Inferior parietal cortex (tissue), 1 donor: ENCODE measurements around the gene GALR2.
"Not testable (repeated sequence)": the region's sequence is repeated elsewhere in the genome, so short reads cannot be mapped to it uniquely, and the experiment has no call there.

Source experiments
- DNase-seq: peaks from one replicate; pipeline ENCODE4 v3.0.0-alpha.2; 2016; ENCODE audit errors: extremely low spot score

The GALR2 gene

DNA sequence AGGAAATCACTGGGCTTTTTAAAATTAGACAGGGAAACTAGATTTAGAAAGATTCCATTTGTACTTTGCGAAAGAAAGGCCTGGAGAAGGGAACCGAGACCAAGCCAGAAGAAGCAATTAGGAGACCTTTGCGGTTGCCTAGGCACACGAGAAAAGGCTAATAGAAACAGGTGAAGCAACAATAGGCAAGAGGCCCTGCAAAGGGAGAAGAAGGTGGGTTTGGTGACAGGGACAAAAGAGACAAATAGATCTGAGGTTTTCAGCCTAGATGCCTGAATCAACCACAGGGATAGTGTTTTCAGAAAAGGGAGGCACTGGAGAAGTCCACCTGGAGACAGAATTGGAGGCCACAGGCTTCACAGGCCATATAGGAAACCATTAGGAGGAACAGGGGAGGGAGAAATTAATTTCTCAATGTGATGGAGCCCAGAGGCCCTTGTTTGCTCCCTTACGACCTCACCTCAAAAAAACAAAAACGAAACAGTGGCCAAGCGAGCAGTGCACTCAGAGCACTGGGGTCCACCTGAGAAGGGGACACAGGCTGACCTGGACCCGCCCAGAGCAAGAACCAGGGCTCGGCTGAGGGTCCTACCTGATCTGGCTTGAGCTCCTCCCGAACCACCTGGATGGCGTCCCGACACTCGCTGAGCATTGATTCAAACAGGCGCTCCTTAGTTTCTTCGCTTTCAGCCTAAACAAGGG, 24.6 kb upstream of the GALR2 start:
- no peak for DNase-seq

DNA sequence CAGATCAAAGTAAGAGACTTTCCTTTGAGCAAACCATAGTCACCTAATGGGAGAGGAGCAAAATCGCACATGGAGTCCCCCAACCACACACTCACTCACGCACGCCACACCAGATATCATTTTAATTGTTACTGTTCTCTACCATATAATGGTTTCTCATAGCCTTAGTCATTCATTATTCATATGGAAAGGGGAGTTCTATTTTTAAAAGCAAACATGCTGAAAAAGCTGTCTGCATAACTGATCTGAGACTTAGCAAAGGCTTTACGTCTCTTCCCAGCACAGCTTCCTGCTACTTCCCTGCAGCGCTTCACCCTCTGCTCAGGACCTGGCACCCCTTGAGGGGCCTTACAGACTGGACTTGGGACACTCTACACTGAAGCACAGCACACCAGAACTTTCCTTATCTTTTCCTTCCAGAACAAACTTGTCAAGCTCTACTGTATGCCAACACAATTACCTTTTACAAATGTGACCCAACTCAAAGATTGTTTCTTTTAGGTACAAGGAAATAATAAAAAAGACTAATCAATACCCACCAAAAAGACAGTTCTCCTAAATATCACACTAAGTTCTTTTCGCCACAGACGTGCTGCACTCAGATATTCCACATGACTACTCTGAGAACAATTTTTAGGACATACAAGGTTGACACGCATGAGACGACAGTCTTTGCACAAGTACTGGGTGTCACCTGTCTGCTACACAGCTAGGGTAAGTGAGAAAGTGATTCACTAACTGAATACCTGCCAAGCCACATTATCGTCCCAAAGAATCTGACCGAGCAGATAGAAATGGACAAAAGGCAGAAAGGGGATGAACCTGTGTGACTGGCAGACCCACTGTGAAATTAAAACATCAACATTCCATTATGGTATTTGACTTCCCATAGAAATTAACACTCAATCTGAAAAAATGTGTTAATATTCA, 23.8 kb upstream of the GALR2 start:
- no peak for DNase-seq

DNA sequence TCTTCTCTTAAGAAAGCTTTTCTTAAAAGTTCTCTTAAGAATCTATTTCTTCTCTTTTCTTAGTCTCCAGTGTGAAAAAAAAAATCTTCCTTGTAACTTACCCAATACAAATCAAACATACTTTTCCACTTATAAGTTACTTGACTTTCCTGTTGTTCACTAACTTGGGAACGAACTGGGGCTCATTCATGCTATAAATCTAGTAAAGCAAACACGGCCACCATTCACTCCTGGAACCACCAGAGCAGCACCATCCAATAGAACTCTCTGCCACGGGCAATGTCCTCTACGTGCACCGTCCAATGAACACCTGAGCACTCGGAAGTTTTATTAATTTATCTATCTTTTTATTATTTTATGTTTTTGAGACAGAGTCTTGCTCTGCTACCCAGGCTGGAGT, 23.0 kb upstream of the GALR2 start:
- DNase-seq = no peak

DNA sequence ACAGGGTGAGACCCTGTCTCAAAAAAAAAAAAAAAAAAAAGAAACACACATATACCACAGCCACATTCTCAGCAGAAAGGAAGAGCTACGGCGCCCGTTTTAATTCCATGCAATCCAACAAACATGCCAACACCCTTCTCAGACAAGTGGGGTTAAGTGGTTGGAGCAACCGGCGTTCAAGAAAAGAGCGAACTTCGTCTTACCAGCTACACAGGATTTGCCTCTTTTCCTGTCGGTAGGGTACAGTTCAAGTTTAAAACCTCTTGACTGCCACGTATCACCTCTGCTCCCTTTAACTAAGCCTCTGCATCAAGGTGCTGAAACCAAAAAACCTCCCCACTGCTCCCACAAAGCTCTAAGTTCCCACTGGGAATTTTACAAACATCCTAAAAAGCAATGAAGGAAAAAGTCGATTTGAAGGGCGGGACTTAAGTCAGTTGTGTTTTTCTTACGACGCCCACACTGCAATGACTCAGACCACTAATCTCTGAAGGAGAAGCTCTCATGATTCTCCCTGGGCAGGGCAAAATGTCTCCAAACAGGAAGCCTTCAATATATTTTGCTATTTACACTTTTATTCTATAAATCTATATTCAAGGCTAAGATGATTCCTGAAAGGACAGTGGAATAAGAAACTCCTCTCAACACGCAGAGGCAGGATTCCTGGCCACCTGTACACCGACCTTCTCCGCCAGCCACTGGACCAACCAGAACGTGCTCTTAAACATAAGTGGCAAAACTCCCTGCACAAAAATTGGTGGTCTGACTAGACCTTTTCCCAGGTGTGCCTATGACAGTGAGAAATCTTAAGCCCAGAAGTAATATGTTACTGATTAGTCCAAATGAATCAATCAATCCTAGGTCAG, 21.1 kb upstream of the GALR2 start:
- no peak for DNase-seq

DNA sequence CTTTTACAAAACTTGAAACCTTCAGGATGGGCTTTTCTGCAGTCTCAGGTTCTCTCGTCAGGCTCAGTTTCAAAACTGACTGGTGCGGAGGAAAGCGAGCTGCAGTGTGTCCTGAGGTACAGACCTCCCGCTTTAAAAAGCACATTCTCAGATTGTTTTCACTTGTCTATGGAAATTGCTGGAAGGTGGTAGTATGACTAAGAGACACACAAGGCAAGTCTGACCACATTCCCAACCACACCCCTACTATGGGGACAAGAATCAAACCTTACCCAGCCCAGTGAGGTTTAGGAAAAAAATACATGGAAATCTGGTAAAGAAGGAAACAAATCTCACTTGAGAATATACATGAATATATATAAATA, 20.5 kb upstream of the GALR2 start:
- no peak for DNase-seq

DNA sequence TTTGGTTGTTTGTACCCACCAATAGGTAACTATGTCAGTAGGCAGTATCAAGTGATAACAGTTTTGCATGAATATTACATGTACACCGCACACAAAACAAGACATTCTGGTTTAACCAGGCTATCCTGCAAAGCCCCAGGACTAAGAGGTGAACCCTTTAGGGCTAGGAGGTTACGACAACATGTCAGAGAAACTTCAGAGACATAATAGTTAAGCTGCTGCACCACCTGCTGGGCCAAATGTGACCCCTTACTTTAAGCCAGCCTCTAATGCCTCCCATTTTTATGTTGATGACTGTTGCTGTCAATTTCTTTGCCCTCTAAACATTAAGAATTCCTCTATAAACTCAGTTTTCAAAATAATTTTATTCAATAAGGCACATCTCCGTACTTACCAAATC, 17.7 kb upstream of the GALR2 start:
- DNase-seq = no peak

DNA sequence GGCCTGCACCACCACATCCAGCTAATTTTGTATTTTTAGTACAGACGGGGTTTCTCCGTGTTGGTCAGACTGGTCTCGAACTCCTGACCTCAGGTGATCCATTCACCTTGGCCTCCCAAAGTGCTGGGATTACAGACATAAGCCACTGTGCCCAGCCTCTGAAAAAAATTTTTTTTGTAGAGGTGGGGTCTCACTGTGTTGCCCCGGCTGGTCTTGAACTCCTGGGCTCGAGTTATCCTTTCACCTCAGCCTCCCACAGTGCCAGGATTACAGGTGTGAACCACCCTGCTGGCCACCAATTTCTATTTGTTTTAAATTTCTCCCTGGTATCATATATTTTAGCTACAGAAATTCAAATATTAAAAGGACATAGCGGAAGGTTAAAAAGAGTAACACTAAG, 16.3 kb upstream of the GALR2 start:
- DNase-seq = not testable (repeated sequence)

DNA sequence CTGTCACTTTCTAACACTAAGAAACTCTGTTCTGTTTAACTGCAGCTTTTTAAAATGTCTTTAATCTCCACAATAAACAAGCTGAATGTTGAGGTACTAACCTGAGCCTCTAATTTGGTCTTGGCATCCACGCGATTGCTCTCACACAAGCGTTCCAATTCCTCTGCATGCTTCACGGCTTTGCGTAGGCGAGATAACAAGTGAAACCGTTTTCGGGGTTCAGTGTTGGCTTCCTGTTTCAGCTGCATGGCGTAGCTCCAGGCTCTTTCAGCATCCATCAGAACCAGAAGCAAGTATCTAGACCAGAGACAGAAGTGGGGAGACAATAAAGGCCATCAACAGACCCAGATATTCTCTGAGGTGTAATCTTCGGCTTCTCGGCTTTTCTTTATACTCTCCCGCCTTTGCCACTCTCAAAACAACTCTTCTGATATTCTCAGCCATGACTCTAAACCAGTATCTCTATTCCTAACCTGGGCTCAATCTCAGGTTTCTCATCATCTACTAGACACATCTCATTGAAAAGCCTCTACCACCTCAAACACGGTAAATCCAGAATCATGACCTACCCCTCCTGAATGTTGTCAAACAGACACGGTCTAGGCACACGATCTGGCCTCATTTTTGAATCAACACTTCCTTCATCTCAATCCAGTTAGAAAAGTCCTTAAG, 10.6 kb upstream of the GALR2 start:
- DNase-seq = peak; percentile 20

DNA sequence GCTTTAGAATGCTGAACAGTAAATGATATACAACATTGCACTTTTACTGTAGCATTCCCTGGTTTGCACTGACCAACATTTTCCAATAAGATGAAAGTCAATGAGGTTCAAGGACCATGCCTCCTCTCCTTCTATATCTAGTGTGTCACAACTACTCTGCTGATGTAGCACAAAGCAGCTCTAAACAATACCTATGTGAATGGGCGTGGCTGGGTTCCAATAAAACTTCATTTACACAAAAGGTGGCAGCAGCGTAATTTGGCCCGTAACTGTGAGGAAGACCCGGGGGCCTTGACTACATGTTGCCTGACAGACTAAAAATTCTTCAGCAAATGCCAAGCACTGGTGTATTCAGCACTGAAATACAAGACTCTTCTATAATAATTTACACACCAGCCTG, 8.8 kb upstream of the GALR2 start:
- no peak for DNase-seq

DNA sequence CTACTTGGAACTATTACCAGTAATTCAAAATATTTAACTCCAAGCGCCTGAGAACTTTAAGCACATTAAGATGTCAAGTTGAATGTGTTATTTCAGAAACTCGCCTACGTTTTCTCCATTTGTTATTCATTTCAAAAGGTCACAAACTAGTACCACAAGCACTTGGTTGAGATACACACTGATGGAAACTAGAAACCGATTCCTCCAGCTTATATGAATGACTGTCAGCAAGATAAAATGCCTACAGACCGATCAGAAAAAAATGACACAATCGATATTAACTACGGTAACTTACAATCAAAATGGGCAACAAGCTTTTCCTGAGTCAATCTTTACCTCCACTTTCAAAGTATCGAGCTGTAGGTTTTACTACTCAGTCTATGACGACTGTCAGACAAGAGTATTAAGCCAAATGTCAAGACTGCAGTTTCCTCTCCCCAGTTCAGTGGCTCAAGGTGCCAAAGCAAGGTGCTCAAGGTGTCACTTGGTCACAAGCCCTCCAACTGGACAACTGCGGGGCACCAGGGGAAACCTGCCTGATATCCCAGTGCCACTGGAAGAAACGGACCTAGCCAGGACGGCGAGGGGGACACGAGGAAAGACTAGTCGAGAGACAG, 2.9 kb upstream of the GALR2 start:
- DNase-seq = no peak

DNA sequence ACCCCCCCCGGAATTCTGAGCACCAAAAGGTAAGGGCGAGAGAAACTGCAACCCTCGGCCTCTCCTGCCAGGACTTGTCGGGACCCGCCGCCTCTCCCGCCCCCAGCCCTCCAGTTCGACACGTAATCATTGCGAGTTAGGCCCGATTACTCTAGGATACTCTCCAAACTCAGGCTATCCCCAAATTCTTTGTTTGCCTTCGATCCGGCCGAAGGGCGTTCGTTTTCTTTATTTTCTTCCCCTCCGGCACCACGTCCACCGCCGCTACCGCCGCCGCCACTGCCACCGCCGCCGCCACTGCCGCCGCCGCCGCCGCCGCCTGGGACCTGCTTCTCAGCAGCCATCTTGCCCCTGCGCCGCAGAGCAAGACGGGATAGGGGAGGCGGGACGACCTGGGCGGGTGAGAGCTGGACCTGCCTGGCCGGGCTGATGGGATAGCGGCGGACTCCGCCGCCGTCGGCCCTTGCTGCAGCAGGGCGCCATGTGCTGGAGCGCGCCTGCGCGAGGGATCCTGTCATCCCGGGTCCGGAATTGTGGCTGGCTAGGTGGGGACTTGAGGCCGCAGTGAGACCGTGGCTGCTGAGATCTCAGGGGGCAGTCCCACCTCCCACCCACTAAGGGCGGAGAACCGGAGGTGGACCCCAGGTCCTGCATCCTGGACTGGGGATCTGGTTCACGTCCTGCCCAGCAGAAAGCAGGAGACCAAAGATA, 2.3 kb upstream of the GALR2 start, which contains the start of gene SRP68:
TSS of gene SRP68 (minus strand) at position 370 of the 711 bp plus-strand sequence. CDS start at position 344, 26 bp downstream.
- DNase-seq = peak; percentile 92

DNA sequence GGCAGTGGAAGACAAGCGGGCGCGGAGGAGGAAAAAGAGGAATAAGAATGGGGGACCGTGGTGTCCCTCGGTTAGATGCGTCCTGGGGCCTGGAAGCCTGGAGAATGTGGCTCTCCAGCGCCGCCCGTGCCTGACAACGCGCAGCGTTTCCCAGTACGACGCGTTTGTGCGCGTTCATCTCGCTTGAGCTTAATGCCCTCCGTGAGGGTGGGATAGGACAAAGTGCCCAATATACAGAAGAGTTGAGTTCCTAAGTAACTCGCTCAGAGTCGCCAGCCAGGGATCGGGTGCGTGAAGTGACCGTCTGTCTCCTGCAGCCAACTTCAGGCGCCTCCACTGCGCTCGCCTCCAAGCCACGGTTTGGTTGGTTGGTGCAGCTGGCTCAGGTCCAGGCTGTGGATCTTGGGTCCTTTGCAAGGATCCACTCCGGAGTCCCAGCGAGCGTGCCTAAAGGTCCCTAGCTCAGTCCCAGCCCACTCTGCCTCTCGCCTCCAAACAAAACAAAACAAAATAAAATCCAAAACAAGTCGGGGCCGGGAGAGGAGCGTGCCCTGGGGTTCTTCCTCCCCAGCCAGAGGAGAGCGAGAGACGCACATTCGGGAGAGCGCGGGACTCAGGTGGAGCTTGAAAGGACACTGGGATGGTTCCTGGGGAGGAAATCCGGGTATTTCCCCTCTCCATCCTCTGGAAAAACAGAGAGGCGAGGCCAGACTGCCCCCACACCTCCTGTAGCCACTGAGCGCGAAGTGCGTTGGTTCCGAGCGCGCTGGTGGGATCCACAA, 974 bp downstream of the GALR2 start:
- no peak for DNase-seq

DNA sequence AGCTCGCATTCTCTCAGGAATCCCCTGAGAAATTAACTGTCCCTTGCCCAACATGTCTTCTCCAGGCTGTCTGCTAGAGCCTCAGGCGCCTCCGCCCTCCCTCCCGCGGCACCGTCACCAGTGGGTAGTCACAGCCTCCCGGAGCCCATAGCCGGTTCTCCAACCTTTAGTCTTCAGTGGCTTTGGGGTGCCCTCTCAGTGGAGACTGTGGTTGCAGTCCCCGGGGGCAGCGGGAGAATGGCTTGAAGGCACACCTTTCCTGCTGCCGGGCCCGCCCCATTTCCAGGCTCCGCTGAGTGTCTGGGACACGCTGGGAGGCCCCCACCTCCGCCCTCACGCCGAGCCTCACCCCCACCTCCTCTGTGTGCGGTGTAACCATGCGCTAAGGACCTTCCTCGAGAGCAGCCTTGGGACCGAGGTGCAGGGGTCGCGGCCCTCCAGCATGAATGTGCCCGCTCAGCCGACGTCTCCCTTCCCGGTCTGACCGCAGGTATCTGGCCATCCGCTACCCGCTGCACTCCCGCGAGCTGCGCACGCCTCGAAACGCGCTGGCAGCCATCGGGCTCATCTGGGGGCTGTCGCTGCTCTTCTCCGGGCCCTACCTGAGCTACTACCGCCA, 1.7 kb downstream of the GALR2 start:
- no peak for DNase-seq

DNA sequence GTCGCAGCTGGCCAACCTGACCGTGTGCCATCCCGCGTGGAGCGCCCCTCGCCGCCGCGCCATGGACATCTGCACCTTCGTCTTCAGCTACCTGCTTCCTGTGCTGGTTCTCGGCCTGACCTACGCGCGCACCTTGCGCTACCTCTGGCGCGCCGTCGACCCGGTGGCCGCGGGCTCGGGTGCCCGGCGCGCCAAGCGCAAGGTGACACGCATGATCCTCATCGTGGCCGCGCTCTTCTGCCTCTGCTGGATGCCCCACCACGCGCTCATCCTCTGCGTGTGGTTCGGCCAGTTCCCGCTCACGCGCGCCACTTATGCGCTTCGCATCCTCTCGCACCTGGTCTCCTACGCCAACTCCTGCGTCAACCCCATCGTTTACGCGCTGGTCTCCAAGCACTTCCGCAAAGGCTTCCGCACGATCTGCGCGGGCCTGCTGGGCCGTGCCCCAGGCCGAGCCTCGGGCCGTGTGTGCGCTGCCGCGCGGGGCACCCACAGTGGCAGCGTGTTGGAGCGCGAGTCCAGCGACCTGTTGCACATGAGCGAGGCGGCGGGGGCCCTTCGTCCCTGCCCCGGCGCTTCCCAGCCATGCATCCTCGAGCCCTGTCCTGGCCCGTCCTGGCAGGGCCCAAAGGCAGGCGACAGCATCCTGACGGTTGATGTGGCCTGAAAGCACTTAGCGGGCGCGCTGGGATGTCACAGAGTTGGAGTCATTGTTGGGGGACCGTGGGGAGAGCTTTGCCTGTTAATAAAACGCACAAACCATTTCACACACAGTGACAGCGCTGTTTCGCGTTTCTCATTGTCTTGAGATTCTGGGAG, 2.4 kb downstream of the GALR2 start:
- no peak for DNase-seq

DNA sequence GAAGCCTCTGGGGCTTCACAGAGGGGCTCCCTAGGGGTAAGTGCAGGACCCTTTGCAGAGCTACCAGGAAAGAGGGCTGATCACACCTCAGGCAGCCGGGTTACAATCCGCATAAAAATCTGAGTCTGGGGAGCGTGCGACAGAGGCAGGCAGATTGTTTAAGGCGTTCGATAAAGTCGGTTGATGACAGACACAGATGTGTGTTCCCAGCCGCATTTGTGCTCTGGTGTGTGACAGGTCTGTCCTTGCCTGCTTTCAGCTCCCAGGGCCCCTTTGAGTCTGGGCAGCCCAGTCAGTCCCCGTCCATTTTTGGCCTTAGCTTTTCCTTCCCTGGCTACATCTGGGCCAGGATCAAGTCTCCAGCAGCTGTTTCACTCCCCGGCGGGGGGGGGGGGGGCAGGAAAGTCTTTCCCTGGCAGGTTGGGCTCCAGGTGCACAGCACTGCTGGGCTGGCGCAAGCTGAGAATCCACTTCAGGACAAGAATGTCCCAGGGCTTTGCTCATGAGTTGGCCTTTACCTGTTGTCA, 3.1 kb downstream of the GALR2 start:
- DNase-seq = no peak

DNA sequence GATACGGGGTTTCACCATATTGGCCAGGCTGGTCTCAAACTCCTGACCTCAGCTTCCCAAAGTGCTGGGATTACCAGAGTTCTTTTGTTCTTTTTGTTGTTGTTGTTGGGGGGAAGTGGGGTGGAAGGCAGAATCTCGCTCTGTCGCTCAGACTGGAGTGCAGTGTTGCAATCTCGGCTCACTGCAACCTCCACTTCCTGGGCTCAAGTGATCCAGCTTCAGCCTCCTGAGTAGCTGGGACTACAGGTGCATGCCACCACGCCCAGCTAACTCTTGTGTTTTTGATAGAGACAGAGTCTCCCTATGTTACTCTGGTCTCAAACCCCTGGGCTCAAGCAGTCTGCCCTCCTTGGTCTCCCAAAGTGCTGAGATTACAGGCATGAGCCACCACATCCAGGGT, 3.8 kb downstream of the GALR2 start:
- DNase-seq = not testable (repeated sequence)

DNA sequence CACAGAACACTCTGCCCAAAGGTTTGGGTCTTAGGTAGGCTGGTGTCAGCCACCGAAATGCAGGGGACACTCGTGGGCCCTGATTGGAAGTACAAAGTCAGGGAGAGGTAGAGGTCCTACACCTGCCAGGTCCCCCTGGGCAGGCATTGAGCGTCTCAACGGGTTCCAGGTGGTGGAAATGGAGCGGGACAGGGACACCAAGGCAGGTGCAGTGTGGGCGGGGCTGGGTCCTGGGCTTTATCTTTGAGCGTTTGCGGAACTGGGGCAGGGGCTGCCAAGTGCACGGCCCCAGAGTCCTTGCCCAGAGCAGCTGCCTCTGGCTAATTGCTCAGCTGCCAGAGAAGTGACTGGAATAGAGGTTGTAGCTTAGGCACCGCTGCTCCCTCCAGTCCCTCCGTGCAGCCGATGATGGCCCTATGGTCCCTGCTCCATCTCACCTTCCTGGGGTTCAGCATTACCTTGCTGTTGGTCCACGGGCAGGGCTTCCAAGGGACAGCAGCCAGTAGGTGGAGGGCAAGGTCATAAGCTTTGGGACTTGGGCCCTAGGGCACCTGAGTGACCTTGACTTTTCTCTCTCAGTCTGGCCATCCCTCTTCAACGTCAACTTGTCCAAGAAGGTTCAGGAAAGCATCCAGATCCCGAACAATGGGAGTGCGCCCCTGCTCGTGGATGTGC, 4.4 kb downstream of the GALR2 start, which contains the start of gene ZACN:
TSS of gene ZACN (plus strand) at position 323 of the 675 bp plus-strand sequence. CDS start at position 406, 83 bp downstream.
- no peak for DNase-seq
